Measurements from ENCODE around the gene ISM1.

ISM1 gene

GRCh38 chr20:13220904-13221297, at the start of gene ISM1:
TSS of gene ISM1 (plus strand) at chr20:13221274. CDS start at chr20:13221777, 503 bp downstream.
- peak; percentile 19 for DNase-seq (ENCODE audit: low spot score)

GRCh38 chr20:13173201-13173600, 47.9 kb upstream of the ISM1 start:
- no peak for DNase-seq (ENCODE audit: low spot score)

DNA sequence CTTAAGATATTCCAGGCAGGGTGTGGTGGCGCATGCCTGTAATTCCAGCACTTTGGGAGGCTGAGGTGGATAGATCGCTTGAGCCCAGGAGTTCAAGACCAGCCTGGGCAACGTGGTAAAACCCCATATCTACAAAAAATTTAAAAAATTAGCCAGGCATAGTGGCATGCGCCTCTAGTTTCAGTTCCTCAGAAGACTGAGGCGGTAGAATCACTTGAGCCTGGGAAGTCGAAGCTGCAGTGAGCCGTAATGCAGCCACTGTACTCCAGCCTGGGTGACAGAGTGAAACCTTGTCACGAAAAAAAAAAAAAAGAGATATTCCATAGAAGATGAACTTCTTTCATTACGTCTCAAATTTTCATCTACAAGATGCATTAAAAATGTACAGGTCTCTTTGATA, 46.7 kb upstream of the ISM1 start:
- no peak for DNase-seq (ENCODE audit: low spot score)

- DNase-seq (ENCODE audit: low spot score) = no peak
Observed at GRCh38 chr20:13180986-13181889, 39.8 kb upstream of the ISM1 start.

DNA sequence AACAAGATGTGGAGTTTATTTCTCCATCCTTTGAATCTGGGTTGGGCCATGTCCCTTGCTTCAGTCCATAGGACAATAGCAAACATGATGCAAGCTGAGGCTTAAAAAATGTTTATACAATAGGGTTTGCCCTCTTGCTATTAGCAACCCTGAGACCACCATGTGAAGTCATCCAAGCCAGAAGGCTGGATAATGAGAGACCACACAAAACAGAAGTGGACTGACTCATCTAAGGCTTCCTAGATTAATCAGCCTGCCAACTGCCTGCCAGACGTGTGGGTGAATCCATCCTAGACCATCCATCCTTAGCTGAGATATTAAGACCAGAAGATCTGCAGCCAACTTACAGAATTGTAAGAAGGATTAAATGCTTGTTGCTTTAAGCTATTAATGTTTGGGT, 38.1 kb upstream of the ISM1 start:
- peak; percentile 4 for DNase-seq (ENCODE audit: low spot score)

- no peak for DNase-seq (ENCODE audit: low spot score)
Observed at GRCh38 chr20:13186043-13186774, 34.9 kb upstream of the ISM1 start.

DNA sequence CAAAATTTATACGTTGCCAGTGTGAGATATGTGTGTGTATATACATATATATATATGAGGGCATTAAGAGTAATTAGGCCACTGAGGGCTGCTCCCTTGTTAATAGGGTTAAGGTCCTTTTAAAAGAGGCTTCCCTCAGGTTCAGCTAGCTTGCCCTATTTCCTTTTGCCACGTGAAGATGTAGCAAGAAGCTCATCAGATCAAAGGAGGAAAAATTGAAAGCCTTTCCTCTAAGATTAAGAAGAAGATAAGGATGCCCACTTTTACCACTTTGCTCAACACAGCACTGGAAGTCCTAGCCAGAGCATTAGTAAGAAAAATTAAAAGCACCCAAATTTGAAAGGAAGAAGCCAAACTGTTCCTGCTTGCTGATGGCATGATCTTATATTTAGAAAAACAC, 33.2 kb upstream of the ISM1 start:
- DNase-seq (ENCODE audit: low spot score) = no peak

GRCh38 chr20:13199279-13199678, 21.8 kb upstream of the ISM1 start:
- DNase-seq (ENCODE audit: low spot score) = no peak

DNA sequence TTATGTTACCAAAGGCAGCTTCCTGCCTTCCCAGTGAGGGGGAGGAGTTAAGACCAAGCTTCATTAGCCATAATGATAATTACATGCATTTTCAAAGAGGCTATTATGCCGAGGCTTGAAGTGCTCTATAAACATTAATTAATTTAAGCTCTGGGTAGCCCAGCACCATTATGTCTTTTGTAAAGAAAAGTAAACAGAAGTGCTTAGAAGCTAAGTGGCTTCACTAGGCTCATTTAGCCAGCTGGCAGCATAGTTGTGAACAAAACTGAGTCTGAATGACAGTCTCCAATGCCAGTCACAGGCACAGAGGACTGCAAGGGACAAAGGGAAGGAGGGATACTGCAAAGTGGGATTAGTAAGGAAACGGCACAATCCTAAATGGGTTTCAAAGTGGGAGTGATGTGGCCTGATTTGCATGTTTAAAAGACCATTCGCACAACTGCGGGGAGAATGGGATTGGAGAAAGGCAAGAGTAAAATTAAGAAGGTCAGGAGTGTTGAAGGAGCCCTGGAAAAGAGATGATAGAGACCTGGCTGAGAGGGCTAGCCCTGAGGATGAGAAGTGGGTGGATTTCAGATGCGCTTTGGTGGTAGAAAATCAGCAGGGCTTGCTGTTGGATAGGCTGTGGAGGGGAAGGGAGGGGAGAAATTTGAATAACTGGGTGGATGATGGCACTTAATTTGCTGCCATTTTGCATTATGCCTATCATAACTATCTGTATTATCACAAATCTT, 20.1 kb upstream of the ISM1 start:
- no peak for DNase-seq (ENCODE audit: low spot score)

DNA sequence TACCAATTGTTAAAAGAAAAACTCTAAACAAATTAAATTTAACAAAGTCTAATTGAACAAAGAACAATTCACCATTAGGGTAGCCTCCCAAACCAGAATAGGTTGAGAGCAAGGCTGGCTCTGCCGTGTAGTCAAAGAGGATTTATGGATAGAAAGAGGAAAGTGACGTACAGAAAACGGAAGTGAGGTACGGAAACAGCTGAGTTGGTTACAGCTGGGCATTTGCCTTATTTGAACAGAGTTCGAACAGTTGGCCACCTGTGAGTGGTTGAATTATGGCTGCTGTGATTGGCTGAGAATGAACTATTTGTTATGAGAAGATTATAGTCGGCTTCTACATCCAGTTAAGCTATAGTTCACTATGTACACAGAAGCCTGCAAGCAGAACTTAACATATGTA, 18.5 kb upstream of the ISM1 start:
- no peak for DNase-seq (ENCODE audit: low spot score)

- DNase-seq (ENCODE audit: low spot score) = no peak
Observed at GRCh38 chr20:13205425-13205824, 15.6 kb upstream of the ISM1 start.

DNA sequence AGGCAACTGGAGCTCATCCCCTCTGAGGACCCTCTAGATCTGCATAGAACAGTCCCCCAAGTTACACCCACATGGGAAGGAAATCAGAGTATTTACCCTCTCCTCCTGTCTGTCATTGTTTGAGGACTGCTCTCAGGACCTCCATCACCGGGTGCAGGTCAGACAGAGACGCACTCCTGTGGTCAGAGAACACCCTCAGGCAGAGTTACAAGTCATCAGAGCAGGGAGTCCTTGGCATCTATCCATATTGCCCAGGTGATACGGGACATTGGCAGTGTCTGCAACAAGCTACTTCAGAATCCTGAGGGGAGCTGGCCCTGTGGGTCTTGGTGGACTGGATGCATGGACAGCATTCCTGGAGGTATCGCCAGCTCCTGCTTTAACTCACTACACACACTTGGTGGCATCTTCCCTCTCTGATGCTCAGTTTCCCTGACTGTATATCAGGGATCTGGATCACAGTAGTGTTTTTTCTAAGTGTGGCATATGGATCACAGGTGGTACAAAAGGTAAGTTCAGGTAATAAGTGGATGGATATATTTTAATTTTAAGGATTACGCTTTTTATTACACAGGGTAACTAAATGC, 15.1 kb upstream of the ISM1 start:
- DNase-seq (ENCODE audit: low spot score) = peak; percentile 24

DNA sequence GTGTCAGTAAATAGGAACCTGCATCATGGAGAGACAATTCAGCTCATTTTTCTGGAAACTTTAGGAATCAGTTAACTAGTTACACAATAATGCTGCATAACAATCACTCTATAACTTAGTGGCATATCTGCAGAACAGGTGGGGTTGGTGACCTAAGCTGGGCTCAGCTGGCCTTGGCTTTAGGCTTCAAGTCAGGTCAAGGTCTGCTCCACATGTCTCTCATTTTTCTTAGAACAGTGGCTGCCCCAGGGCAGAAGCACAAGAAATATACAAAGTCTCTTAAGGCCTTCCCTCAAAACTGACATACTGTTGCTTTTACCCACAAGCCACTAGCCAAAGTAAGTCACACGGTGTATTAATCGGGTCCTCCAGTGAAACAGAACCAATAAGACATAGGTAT, 14.1 kb upstream of the ISM1 start:
- DNase-seq (ENCODE audit: low spot score) = no peak

DNA sequence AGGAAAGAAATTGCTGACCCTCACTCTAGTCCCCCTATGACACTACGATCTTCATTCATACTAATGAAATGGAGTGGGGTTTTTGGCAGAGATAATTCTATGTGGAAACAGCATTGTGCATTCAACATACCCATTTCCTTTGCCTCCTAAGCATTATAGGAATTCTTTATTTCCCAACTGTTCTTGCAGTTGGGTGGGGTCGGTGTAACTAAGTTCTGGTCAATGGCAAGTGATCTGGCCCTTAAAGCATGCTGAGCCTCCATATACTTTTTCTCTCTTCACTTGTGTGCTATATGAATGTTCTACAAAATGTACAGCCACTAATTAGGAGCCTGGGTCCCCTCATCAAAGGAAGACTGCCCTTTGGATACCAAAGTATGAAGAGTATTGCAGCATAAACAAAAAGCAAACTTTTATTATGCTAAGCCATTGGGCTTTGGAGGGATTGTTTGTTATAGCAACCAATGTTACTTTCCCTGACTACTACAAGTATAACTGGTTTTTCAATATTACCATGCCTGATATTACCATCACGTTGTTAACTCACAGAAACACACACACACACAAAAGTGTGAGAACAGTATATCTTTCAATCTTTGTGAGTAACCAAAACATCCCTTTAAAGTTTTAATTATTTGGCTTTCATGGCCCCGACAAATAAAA, 9.0 kb upstream of the ISM1 start:
- DNase-seq (ENCODE audit: low spot score) = no peak

- DNase-seq (ENCODE audit: low spot score) = peak; percentile 3
Observed at GRCh38 chr20:13212750-13213149, 8.3 kb upstream of the ISM1 start.

- no peak for DNase-seq (ENCODE audit: low spot score)
Observed at GRCh38 chr20:13213335-13213734, 7.7 kb upstream of the ISM1 start.

- no peak for DNase-seq (ENCODE audit: low spot score)
Observed at GRCh38 chr20:13216533-13216932, 4.5 kb upstream of the ISM1 start.

DNA sequence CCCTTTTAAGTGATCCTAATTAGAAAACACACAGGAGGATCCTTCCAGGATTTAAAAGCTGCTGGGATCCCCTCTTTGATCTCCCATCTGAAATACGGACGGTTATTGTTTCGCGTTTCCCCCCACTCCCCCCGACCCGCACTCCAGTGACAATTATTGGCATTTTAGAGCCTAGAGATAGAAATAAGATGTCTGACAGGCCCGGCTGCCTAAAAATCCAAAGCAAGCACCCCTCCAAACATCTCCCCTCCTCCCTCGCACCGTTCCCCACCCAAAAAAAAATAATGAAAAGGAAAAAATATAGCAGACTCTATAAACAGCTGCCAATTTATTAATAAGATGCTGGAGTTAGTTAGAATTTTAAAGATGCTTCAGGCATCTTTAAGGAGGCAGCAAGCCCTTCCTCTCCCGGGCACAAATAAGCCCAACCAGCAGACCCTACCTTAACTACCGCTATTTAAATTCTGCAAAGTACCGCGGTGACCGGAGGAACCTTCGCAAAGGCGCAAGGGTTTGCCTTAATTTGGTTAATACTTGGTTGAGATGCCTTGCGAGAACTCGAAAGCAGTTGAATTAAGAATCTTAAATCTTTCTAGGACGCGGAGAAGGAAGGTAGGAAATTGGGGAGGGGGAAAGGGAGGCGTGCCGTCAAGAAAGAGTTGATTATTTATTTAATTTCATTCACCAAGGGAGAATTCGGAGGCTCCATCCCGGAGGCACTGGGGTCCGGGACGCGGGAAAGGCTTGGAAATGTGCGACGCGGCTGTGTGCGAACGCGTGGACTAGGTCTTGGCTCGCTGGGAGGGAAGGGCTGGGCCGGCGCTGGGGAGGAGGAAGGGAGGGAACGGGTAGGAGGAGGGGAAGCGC, 1.5 kb upstream of the ISM1 start:
- no peak for DNase-seq (ENCODE audit: low spot score)

DNA sequence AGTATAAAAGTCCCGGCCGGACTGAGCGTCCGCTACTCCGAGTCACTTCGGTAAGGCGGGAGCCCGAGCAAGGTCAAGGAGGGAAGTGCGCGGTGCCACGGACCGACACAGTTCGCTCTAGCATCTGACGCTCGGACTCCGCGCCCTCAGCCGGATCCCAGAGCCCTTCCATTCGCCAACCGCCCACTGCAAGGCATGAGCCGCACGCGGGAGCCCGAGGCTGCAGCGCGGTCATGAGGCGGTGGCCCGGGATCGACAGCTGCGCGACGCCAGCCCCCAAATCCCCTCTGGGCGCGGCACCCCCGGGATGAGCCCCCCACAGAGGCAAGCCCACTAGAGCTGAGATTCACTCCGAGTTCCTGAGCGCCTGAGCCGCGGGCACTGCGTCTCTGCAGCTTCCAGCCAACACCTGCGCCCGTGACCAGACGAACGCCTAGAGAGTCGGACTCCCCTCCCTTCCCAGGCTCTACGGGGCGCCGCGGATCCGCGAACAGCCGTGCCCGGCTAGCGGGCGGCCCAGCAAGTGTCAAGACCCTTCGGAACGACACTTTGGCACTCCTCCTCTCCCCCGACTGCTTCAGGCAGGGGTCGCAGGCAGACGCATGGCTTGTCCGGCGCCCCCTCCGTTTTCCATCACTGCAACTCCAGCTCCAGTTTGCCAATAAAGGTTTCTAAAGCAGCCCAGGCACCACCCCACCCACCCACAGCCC, 725 bp upstream of the ISM1 start:
- peak; percentile 44 for DNase-seq (ENCODE audit: low spot score)

- no peak for DNase-seq (ENCODE audit: low spot score)
Observed at GRCh38 chr20:13221313-13221672, 219 bp downstream of the ISM1 start.
